Choroid plexus epithelial cell (primary cell): ENCODE measurements around the gene ITPK1.

Experiments used
- DNase-seq: peaks from one replicate; pipeline ENCODE4 v3.0.0-alpha.2; 2010; ENCODE audit warnings: low read depth
- H3K4me3 ChIP-seq: 2 replicates; pipeline ENCODE4 v1.5.1; 2011; ENCODE audit warnings: low read depth, mild to moderate bottlenecking, control low read depth, low read length, moderate library complexity
- CTCF ChIP-seq: conservative IDR thresholded peaks from 2 replicates; pipeline ENCODE4 v1.5.1; 2011; ENCODE audit warnings: low read depth, mild to moderate bottlenecking, control low read depth, inconsistent platforms, low read length, moderate library complexity

Gene ITPK1

GRCh38 chr14:93032421-93032936, 83.2 kb downstream of the ITPK1 start:
- no peak for TF ChIP-seq CTCF
- H3K4me3 ChIP-seq: no peak overlapping the region
- DNase-seq: no peak

GRCh38 chr14:93031505-93032315, 84.0 kb downstream of the ITPK1 start:
- no peak overlapping the region for H3K4me3 ChIP-seq
- TF ChIP-seq CTCF: no peak
- no peak for DNase-seq

GRCh38 chr14:93030761-93031160, 85.0 kb downstream of the ITPK1 start:
- TF ChIP-seq CTCF: no peak
- H3K4me3 ChIP-seq: no peak overlapping the region
- DNase-seq: no peak

- H3K4me3 ChIP-seq: no peak overlapping the region
- TF ChIP-seq CTCF: no peak
- no peak for DNase-seq
Observed at GRCh38 chr14:93029911-93030508, 85.7 kb downstream of the ITPK1 start.

GRCh38 chr14:93029417-93029816, 86.3 kb downstream of the ITPK1 start:
- no peak for DNase-seq
- TF ChIP-seq CTCF: no peak
- no peak overlapping the region for H3K4me3 ChIP-seq

GRCh38 chr14:93028724-93029076, 87.0 kb downstream of the ITPK1 start:
- TF ChIP-seq CTCF: no peak
- DNase-seq: no peak
- H3K4me3 ChIP-seq: no peak overlapping the region
